Activated CD8-positive, alpha-beta T cell treated with anti-CD3 and anti-CD28 coated beads for 36 hours (primary cell): ENCODE measurements around the gene CALHM2. TPM values are rescaled to one million over a fixed set of nuclear protein-coding genes. Genes with fewer than 3 reads are reported as not detected.

Source experiments
- ATAC-seq: fragments of 200-7000 bp; cut with Tn5 transposase; one replicate; pipeline ENCODE4 v1.10.0; 2021; ENCODE audit warnings: mild to moderate bottlenecking, moderate library complexity
- CTCF ChIA-PET: fragments of 350-600 bp; sonication (Branson Sonifier 250); formaldehyde crosslinking; loops from one replicate; lab custom pipeline; 2021; ENCODE audit warnings: antibody characterized with exemption; lab: Charles Lee
- POLR2A ChIA-PET: fragments of 350-600 bp; sonication (Branson Sonifier 250); formaldehyde crosslinking; loops from one replicate; lab custom pipeline; 2021; ENCODE audit warnings: antibody characterized with exemption; lab: Charles Lee
- DNase-seq: peaks from one replicate; pipeline ENCODE4 v3.0.0-alpha.2; 2020
- H3K27ac Mint-ChIP-seq: one replicate; pipeline ENCODE4 v1.8.0; 2021; ENCODE audit warnings: mild to moderate bottlenecking, mixed read lengths
- H3K27me3 Mint-ChIP-seq: one replicate; pipeline ENCODE4 v1.8.0; 2021; ENCODE audit warnings: mixed read lengths
- H3K36me3 Mint-ChIP-seq: one replicate; pipeline ENCODE4 v1.8.0; 2021; ENCODE audit warnings: low read depth, mixed read lengths
- H3K4me1 Mint-ChIP-seq: one replicate; pipeline ENCODE4 v1.8.0; 2021; ENCODE audit warnings: low read depth, mixed read lengths
- H3K4me3 Mint-ChIP-seq: one replicate; pipeline ENCODE4 v1.8.0; 2021; ENCODE audit warnings: mild to moderate bottlenecking, moderate library complexity, mixed read lengths
- H3K9me3 Mint-ChIP-seq: one replicate; pipeline ENCODE4 v1.8.0; 2021; ENCODE audit warnings: mixed read lengths
- intact Hi-C: fragments of 100-400 bp; cut with micrococcal nuclease; formaldehyde crosslinking; loops from one replicate; pipeline ENCODE4 v1.10.0; 2022
- total RNA-seq, 2 experiments: library from RNA; stranded (reverse); gene quantifications; one replicate each; pipeline ENCODE4 v1.2.3, GENCODE V29; 2021
- TF ChIP-seq, protein P1 (sequence below): fragments of 200-600 bp; IDR thresholded peaks from one replicate; pipeline ENCODE4 v1.8.0; 2022; ENCODE audit warnings: antibody characterized with exemption, mild to moderate bottlenecking

The CALHM2 gene
- total RNA-seq, 2 experiments from 2014 or later, result 7.6 to 9.5 TPM

DNA sequence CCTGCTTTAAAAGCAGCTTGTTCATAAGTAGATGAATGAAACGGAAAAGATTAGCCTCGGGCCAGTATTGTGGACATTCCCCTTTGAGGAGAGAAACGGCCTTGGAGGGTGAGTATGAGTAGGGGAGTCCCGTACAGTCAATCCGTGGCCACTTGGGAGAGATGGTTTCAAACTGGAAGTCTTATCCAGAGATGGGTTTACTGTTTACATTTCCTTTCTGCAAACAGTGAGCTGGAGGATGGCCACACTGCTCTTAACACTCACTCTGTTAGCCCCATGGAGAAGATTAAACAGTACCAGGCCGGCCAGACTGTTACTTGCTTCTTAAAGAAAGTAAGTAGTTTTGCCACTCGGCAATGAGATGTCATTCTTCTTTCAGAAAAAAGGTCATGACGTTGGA, 20.3 kb downstream of the CALHM2 start:
- ChIA-PET CTCF (interaction anchor here (1.0 to 1.3 kb wide), 2 partner anchors 11 to 53 kb away, joined by 3 to 4 read pairs; no protein-coding TSS in a partner anchor), POLR2A (interaction anchor here (0.6 to 1.1 kb wide), 2 partner anchors 19 to 34 kb away, joined by 3 read pairs; no protein-coding TSS in a partner anchor)
- TF ChIP-seq, protein P1, sequence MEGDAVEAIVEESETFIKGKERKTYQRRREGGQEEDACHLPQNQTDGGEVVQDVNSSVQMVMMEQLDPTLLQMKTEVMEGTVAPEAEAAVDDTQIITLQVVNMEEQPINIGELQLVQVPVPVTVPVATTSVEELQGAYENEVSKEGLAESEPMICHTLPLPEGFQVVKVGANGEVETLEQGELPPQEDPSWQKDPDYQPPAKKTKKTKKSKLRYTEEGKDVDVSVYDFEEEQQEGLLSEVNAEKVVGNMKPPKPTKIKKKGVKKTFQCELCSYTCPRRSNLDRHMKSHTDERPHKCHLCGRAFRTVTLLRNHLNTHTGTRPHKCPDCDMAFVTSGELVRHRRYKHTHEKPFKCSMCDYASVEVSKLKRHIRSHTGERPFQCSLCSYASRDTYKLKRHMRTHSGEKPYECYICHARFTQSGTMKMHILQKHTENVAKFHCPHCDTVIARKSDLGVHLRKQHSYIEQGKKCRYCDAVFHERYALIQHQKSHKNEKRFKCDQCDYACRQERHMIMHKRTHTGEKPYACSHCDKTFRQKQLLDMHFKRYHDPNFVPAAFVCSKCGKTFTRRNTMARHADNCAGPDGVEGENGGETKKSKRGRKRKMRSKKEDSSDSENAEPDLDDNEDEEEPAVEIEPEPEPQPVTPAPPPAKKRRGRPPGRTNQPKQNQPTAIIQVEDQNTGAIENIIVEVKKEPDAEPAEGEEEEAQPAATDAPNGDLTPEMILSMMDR, result no peak
- H3K9me3 Mint-ChIP-seq, result no peaks in the 10 kb centered on the region
- DNase-seq (no peak), ATAC-seq (no peak)
- H3K36me3 Mint-ChIP-seq, result peaks cover 53% of the 10 kb centered on the region
- intact Hi-C loops, result no loop called here
- H3K27ac Mint-ChIP-seq, result no peak overlapping the region
- peaks cover 36% of the 10 kb centered on the region for H3K4me1 Mint-ChIP-seq
- H3K27me3 Mint-ChIP-seq, result no peaks in the 10 kb centered on the region
- no peak overlapping the region for H3K4me3 Mint-ChIP-seq

DNA sequence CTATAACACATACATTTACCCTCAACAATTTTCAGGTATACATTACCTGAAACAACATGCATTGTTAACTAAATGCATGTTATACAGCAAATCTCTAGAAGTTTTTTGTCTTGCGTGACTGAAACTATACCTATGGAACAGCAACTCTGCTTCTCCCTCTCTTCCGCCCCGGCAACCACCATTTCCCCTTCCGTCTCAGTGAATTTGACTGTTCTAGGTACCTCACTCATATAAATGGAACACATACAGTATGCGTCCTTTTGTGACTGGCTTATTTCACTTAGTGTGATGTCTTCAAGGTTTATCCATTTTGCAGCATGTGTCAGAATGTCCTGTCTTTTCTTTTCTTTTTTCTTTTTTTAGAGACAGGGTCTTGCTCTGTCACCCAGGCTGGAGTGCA, 22.5 kb downstream of the CALHM2 start:
- DNase-seq, result peak; percentile 36
- CTCF ChIA-PET, result interaction anchor here (0.8 kb wide), 1 partner anchor 51 kb away, joined by 3 read pairs; no protein-coding TSS in a partner anchor
- Mint-ChIP-seq H3K4me3 (no peak overlapping the region), H3K9me3 (no peaks in the 10 kb centered on the region), H3K27ac (peak overlapping the region; percentile 55), H3K27me3 (no peaks in the 10 kb centered on the region), H3K4me1 (peaks cover 36% of the 10 kb centered on the region), H3K36me3 (peaks cover 58% of the 10 kb centered on the region)
- POLR2A ChIA-PET, result no interaction called here
- ATAC-seq, result peak; percentile 58
- intact Hi-C loops, result no loop called here
- TF ChIP-seq, protein P1, result no peak

DNA sequence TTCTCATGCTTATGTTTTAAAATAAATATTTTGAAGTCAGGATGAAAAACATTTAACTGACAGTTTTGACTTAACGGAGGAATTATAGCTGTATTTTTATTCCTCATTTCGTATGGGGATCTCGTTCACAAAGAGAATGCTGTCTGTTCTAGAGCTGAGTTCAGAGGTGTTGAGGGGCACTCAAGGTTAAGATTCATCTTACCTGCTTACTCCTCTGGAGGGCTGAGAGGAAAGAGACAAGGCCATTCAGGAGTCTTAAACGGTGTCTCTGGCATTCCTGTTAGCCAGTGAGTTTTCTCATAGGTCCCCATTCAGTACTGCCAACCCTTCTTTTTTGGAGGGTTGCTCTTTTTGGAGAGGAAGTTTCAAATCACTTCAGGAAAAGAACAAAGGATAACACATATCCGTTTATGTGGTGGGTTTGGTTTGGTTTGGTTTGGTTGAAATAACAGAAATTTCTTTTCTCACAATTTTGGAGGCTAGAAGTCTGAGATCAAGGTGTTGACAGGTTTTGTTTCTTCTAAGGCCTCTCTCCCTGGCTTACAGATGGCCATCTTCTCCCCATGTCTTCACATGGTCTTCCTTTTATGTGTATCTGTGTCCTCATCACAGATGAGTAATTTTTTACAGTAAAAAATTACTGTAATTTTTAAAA, 23.1 kb downstream of the CALHM2 start:
- ATAC-seq (peak; percentile 13), DNase-seq (no peak)
- ChIA-PET CTCF (no interaction called here), POLR2A (interaction anchor here (1.0 kb wide), 1 partner anchor 9 kb away, joined by 3 read pairs; no protein-coding TSS in a partner anchor)
- H3K4me1 Mint-ChIP-seq, result peaks cover 36% of the 10 kb centered on the region
- H3K27me3 Mint-ChIP-seq, result no peaks in the 10 kb centered on the region
- H3K36me3 Mint-ChIP-seq, result peaks cover 64% of the 10 kb centered on the region
- TF ChIP-seq, protein P1, result no peak
- H3K4me3 Mint-ChIP-seq, result no peak overlapping the region
- no peaks in the 10 kb centered on the region for H3K9me3 Mint-ChIP-seq
- peak overlapping the region; percentile 75 for H3K27ac Mint-ChIP-seq
- intact Hi-C loops, result no loop called here

DNA sequence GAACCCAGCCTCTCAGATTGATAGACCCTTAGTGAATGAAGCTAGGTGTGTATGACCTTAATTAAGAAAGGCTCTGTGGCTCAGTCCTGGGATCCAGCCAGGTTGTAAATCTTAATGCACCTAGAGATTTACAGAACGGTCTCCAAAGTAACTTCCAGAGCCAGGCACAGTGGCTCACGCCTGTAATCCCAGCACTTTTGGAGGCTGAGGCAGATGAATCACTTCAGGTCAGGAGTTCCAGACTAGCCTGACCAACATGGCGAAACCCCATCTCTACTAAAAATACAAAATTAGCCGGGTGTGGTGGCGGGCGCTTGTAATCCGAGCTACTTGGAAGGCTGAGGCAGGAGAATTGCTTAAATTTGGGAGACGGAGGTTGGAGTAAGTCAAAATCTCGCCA, 24.3 kb downstream of the CALHM2 start:
- intact Hi-C loops, result no loop called here
- ChIA-PET POLR2A (interaction anchor here (1.1 kb wide), 1 partner anchor 31 kb away, joined by 5 read pairs; the partner anchor contains the start of genes ATP5MK and PDCD11), CTCF (interaction anchor here (2.2 to 2.5 kb wide), 2 partner anchors 12 to 58 kb away, joined by 8 to 9 read pairs; no protein-coding TSS in a partner anchor)
- ATAC-seq, result no peak
- TF ChIP-seq, protein P1, result no peak
- DNase-seq, result no peak
- peaks cover 36% of the 10 kb centered on the region for H3K4me1 Mint-ChIP-seq
- H3K36me3 Mint-ChIP-seq, result peaks cover 69% of the 10 kb centered on the region
- H3K9me3 Mint-ChIP-seq, result no peaks in the 10 kb centered on the region
- H3K4me3 Mint-ChIP-seq, result no peak overlapping the region
- no peaks in the 10 kb centered on the region for H3K27me3 Mint-ChIP-seq
- no peak overlapping the region for H3K27ac Mint-ChIP-seq

DNA sequence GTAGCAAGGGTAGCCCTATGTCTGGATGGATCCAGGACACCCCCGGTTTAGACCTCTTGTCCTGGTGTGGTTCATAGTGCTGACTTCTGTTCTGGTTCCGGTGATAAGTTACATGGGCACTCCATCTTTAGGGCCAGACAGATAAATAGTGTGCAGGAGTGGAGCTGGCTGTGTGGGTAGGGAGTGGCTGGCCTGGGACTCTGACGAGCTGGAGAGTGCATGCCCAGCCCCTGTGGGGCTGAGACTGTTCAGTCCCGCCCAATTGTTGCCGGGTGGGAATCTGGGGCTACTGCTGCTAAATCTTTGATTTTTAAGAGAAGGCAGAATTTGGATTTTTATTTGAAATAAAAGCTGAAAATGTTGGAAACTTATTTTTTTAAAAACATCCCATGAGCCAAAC, 28.4 kb downstream of the CALHM2 start:
- no peak for DNase-seq
- Mint-ChIP-seq H3K4me1 (peaks cover 16% of the 10 kb centered on the region), H3K27me3 (no peaks in the 10 kb centered on the region)

More for the DNA sequence above, 28.4 kb downstream of the CALHM2 start:
- ChIA-PET POLR2A (interaction anchor here (0.7 to 1.4 kb wide), 3 partner anchors 12 to 369 kb away, joined by 3 to 4 read pairs (median 3); partner anchors contain the start of gene CALHM1), CTCF (interaction anchor here (1.5 to 2.4 kb wide), 2 partner anchors 8 to 62 kb away, joined by 4 to 11 read pairs; no protein-coding TSS in a partner anchor)
- Mint-ChIP-seq H3K27ac (no peak overlapping the region), H3K9me3 (no peaks in the 10 kb centered on the region), H3K4me3 (no peak overlapping the region), H3K36me3 (peaks cover 68% of the 10 kb centered on the region)
- intact Hi-C loops, result no loop called here
- TF ChIP-seq, protein P1, result no peak
- no peak for ATAC-seq
